CD4-positive, alpha-beta T cell treated with Interferon alpha-2 for 1 hour (primary cell): ENCODE data around the gene TPBG.
"Not testable (repeated sequence)": the region's sequence is repeated elsewhere in the genome, so short reads cannot be mapped to it uniquely, and the experiment has no call there.

Experiments used
- DNase-seq, 2 donors: peaks; one replicate each; pipeline ENCODE4 v3.0.0-alpha.2; 2020 to 2022

The TPBG gene

DNA sequence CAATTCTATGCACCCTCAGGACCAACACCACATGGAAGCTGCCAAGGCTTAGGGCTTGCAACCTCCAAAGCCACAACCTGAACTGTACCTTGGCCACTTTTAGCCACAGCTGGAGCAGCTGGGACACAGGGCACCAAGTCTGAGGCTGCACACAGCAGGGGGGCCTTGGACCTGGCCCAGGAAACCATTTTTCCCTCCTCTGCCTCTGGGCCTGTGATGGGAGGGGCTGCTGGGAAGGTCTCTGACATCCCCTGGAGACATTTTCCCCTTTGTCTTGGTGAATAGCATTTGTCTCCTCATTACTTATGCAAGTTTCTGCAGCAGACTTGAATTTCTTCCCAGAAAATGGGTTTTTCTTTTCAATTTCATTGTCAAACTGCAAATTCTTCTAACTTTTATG lies 13.0 kb downstream of the TPBG start:
- no peak for DNase-seq

DNA sequence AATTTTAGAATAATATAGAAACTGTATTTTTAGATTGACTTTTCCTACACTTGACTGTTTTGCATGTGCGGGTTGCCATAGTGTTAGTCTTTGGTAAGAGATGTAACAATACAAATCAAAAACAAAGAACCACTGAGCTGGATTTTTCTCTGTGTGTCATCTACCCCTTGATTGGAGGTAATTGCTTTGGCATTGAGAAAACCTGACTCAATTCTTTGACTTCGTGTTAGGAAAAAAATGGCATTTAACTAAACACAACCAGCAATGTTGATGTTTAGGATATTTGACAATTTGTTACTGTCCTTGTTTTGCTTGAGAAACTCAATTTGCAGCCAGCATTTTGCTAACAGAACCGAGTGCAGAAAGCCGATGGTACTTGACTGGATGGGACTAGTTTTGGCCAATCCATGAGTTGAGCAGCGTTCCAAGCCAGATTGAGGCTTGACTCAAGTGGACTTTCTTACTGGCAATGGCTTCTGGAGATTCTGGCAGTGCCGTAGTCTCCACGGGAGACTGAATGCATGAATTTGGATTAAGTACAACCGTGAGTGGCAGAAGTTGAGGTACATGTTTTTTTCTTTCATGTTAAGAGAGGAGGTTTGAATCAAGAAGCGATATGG lies 17.1 kb downstream of the TPBG start:
- no peak for DNase-seq

DNA sequence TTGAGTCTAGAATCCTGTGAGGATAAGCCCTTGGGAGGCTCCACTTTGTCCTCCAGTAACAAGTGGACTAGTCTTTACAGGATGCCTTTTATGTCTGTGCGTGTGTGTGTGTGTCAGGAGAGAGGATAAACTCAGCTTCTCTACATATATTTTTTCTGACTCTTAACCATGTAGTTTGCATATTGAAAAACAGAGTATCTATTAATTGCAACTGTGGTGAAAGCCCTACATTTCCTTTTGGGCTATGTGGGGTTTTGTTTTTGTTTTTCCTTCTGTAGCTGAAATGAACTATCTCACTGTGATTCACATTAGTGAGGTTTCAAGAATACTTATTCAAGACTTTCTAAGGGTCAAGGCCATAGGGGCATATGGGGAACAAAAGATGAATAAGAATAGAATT lies 17.7 kb downstream of the TPBG start:
- no peak for DNase-seq

DNA sequence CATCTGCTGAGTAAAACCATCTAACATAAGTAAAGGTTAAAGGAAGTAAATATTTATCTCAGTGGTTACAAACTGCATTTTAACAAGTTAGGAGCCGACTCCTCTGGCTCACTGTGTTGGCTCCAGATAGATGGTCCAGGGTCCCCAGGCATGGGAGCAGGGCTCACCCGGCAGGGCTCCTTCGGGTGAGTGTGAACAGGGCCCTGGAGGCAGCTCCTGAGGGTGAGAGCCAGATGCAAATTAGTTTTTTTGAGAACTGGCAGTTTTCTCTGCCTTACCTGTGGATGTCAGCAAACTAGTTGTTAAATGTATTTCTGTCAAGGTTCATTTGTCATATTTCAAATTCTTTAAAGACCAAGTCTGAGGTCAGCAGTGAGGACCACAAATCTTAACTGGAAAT lies 21.5 kb downstream of the TPBG start:
- no peak for DNase-seq

DNA sequence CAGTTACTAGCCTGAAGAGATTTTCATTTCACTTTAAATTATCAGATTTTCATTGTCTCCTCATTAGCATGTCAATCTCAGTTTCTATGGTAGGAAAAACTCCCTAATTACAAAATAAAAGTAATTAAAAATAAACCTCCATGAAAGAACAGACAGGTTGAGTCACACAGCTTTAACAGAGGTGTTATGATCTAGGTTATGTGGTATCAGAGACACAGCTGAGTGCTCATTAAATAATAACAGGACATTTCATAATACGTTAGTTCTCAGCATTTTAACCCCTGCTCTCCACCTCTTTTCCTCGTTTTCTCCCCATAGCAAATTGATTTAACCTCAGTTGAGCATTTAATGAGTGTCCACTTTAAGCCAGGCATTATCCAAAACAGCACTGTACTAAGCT lies 21.9 kb downstream of the TPBG start:
- DNase-seq, result no peak

DNA sequence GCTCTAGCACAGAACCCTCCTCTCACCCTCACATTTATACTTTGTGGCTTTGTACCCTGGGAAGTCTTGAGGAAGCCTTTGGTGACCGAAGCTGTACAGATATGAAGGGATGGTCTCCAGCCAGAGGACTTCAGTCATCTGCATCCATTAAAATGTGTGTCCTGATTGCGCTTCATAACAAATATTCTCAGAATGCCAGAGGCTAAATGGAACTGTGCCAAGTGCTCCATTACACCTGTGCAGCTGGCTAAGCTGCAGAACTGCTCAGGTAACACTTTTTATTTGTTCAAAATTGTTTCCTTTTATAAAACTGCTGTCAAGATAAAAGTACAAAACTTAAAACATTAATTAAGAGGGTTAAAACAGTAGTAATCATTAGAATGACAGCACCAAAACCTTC lies 22.3 kb downstream of the TPBG start:
- DNase-seq, result no peak

DNA sequence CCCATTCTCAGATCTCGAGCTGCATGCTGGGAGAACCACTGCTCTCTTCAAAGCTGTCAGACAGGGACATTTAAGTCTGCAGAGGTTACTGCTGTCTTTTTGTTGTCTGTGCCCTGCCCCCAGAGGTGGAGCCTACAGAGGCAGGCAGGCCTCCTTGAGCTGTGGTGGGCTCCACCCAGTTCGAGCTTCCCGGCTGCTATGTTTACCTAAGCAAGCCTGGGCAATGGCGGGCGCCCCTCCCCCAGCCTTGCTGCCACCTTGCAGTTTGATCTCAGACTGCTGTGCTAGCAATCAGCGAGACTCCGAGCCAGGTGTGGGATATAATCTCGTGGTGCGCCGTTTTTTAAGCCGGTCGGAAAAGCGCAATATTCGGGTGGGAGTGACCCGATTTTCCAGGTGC lies 31.2 kb downstream of the TPBG start:
- DNase-seq, result not testable (repeated sequence)

DNA sequence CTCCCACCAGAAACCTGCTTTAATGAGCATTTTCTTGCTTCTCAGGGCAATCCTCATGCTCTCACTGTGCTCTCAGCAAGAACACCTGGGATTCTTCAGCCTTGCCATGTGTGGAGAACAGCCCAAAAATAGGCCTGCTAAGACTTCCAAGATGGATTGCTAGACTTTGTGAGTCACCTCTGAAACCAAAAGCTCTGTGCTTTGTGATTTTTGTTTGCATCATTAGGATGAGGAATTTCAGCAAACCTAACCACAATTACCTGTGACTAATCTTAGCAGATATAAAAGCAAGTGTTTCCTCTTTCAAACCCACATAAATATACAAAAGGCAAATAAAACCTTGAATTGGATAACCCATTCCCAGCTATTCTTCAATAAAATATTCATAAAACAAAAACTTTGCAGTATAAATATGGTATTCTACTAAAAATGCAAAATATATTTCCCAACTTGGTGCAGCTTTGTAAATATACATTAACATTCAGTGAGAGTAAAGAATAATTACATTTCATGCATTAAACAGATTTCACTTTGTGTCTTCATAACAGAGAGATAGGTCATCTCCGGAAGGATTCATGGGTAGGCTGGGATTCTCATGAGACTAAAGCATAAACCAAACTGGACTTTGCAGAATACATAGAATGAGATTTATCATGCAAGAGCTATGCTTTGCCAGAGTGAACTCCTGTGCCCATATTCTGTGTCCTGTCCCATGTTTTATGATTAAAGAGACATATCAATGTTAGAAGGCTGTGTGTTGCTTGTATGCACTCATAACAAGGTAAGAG lies 33.5 kb downstream of the TPBG start:
- no peak for DNase-seq

DNA sequence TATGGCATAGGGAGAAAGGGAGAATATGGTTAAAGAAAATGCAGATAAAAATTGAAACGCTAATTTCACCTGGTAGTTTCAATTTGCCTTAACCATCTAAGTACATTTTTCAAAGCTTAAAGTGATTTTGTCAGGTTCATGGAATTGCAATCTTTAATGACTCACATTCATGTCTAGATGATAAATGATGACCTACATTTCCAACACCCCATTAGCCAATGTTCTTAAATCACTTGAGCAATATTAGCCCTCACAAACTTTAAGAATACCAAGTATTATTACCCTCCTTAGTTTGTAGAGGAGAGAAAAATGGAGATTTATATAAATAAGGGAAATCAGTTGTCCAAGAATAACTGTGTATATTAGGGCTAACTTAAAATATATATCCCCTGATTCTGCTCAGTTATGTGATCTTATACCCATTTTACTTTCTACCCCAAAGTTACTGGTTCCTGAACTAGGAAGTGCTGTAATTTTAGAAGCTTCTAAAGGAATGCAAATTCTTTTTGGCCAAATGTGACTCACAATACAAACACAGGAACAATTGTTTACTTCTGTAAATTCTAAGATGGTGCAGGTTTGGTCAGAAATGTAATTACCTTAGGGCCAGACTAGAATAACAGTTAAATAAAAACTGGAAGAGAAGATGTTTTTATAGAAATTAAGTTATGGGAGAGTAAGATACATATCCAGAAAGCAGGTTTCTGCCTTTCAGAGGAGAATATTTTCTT lies 34.5 kb downstream of the TPBG start:
- no peak for DNase-seq

DNA sequence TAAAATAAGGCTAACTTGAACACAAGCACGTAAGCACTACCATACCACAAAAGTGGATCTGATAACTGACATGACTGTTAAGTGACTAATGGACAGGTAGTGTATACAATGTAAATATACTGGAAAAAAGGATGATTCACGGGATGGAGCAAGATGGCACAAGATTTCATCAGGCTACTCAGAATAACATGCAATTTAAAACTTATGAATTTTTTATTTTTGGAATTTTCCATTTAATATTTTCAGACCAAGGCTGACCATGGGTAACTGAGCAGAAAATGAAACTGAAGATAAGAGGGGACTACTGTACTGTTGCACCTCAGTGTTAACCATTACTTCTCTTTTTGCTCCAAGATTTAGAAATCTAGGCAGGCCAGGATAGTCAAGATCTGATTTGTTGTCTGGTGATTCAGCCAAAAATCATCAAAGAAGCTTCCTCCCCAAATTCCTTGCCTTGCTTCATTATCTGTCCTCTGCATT lies 45.4 kb downstream of the TPBG start:
- DNase-seq, result no peak

DNA sequence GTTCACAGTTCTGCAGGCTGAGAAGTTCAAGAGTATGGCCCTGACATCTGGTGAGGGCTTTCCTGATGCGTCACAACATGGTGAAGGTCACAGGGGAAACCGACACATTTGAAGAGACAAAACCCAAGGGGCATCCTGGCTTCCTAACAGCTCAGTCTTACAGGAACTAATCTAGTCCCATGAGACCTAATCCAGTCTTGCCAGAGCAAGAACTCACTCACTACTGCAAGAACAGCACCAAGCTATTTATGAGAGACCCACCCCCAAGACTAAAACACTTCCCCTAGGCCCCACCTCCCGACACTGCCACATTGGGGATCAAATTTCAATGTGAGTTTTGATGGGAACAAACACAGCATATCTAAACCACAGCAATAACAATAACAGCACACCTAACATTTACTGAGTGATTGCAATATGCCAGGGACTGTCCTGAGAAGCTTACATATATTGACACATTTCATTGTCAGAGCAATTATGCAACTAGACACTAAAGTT lies 46.6 kb downstream of the TPBG start:
- no peak for DNase-seq

DNA sequence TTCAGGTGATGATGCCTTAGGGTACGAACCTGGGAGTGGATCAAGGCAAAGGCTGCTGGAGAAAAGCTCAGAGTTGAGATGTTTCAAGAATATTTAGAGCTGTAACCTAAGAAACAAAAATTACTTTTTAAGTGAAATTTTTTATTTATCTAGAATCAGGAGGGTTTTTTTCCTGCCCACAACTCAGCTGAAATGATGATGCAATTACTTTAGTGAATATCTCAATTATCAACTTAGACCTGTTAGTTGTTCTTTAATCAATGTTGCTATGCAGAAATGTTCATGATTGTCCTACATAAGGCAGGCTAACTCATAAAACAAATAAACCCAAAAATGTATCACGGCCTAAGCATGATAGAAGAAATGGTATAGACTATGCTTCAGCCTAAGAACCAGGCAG lies 50.3 kb downstream of the TPBG start:
- DNase-seq, result no peak

DNA sequence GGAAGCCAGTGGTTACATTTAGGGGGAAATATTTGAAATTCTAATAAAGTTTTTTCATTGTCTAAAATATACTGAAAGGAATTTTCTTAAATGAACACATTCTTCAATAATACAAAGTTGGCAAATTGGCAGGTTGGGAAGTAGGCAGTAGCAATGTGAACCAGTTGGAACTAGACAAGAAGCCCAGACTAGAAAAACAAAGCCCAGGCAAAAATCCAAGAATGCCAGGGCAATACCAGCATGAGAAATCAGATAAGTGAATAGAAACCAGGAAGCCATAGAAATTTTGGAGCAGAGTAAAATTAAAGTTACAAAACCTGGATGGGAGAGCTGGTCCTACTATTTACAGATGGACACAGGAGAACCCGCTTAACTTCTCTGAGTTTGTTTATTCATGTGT lies 52.2 kb downstream of the TPBG start:
- DNase-seq, result no peak

DNA sequence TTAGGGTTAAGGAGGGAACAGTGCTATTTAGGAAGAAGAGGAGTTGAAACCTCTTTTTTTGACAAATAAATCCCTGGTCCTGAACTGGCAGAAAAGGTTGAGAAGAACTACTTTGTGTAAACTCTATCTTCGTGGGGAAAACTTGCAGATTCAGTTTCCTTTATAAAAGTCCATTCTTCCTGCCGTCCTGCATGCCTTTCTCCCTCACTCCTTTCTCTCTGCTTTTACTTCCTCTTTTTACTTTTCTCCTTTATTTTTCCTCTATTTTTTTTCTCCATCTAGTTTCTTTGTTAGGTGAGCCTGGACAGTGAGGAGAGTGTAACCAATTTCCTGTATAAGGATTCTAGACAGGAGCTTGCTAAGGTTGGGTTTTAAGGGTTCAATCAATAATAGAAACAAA lies 52.7 kb downstream of the TPBG start:
- DNase-seq, result no peak
